Measurements from ENCODE around the gene XXYLT1. TPM values are rescaled to one million over a fixed set of nuclear protein-coding genes. Genes with fewer than 3 reads are reported as not detected.

Gene XXYLT1
- total RNA-seq, 4 donors from 2014 or later: 14.1 to 23.7 (median 15.4) TPM

- no peaks in the 10 kb centered on the region for H3K36me3 ChIP-seq
- no peak for DNase-seq
- H3K27ac ChIP-seq: peak overlapping the region; percentile 76 to 85 (median 80)
- H3K27me3 ChIP-seq: no peaks in the 10 kb centered on the region
- H3K4me1 ChIP-seq: peaks cover 4 to 51% (median 6%) of the 10 kb centered on the region in 3 donors
- H3K9me3 ChIP-seq: no peaks in the 10 kb centered on the region
- WGBS, 2 donors: 45 to 55% methylated on average over 9 to 12 of the region's 13 CpGs
- TF ChIP-seq POLR2A (IDR thresholded peaks at IDR 0.05) (no peak), CTCF (IDR thresholded peaks at IDR 0.05) (no peak)
- peak overlapping the region in 1 of 4 donors; percentile 28 for H3K4me3 ChIP-seq
- intact Hi-C loops (cut with DNase I): no loop called here
These were observed 131.7 kb downstream of the XXYLT1 start for GRCh38 chr3:195139091-195139875.

- intact Hi-C loops (cut with DNase I): no loop called here
- TF ChIP-seq CTCF (IDR thresholded peaks at IDR 0.05) (no peak), POLR2A (IDR thresholded peaks at IDR 0.05) (no peak)
- H3K36me3 ChIP-seq: no peaks in the 10 kb centered on the region
- H3K27ac ChIP-seq: peak overlapping the region; percentile 38 to 85 (median 64)
- no peak overlapping the region for H3K4me3 ChIP-seq
- 79 to 87% methylated on average over 3 to 6 of the region's 11 CpGs for WGBS, 2 donors
- no peak for DNase-seq
- peaks cover 4 to 63% (median 12%) of the 10 kb centered on the region in 3 donors for H3K4me1 ChIP-seq
- H3K27me3 ChIP-seq: no peaks in the 10 kb centered on the region
- H3K9me3 ChIP-seq: no peaks in the 10 kb centered on the region
These were observed 133.0 kb downstream of the XXYLT1 start for GRCh38 chr3:195137638-195138588.

DNA sequence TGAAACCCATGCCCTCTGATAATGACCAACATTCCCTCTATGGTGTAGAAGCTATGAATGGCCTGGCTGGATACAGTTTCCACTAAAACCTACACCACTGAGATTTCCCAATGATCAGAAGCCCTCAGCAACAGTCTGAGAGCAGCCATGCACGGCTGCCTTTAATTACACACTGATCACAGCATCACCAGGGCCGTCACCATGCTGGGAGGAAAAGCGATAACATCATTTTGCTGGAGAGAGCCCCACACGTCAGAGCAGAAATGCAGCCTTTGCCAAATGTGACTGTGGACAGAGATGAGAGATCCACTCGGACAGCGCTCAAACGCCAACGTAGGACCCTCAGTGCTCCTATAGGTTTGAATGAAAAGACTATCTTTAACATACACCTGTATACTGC lies 135.0 kb downstream of the XXYLT1 start:
- intact Hi-C loops (cut with DNase I): no loop called here

DNA sequence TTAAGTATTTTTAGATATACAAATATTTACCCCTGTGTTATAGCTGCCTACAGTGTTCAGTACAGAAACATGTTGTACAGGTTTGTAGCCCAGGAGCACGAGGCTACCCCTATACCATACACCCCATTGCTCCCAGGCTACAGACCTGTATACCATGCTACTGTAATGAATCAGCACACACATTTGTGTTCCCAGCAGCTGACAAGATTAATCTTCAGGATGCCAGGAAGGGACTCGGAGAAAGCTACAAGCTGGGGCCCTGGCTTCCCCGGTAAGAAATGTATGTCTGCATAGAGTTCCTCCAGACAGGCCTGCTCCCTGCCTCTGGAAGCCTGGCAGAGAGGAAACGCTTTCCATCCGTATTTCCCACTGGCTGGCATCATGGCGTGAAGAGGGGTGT lies 136.5 kb downstream of the XXYLT1 start:
- WGBS, 2 donors: 65 to 82% methylated on average over 5 to 6 of the region's 6 CpGs
- DNase-seq: no peak
- TF ChIP-seq CTCF (IDR thresholded peaks at IDR 0.05) (no peak), POLR2A (IDR thresholded peaks at IDR 0.05) (no peak)
- H3K27me3 ChIP-seq: no peaks in the 10 kb centered on the region
- no peak overlapping the region for H3K4me3 ChIP-seq
- intact Hi-C loops (cut with DNase I): no loop called here
- no peaks in the 10 kb centered on the region for H3K36me3 ChIP-seq
- peaks cover 13 to 77% (median 40%) of the 10 kb centered on the region in 3 donors for H3K4me1 ChIP-seq
- H3K27ac ChIP-seq: peak overlapping the region; percentile 28 to 88 (median 76)
- H3K9me3 ChIP-seq: no peaks in the 10 kb centered on the region

More for the DNA sequence above, 135.0 kb downstream of the XXYLT1 start:
- Histone ChIP-seq H3K4me1 (peaks cover 13 to 76% (median 29%) of the 10 kb centered on the region in 3 donors), H3K36me3 (no peaks in the 10 kb centered on the region), H3K4me3 (no peak overlapping the region), H3K27ac (no peak overlapping the region), H3K9me3 (no peaks in the 10 kb centered on the region), H3K27me3 (no peaks in the 10 kb centered on the region)
- DNase-seq: no peak
- TF ChIP-seq CTCF (IDR thresholded peaks at IDR 0.05) (no peak), POLR2A (IDR thresholded peaks at IDR 0.05) (no peak)
- 76 to 93% methylated on average over 3 to 8 of the region's 8 CpGs for WGBS, 2 donors
